Lung microvascular endothelial cell (primary cell): ENCODE results near the gene CCDC14. TPM values are rescaled to one million over a fixed set of nuclear protein-coding genes. Genes with fewer than 3 reads are reported as not detected.
"Not testable (repeated sequence)": the region's sequence is repeated elsewhere in the genome, so short reads cannot be mapped to it uniquely, and the experiment has no call there.

Source experiments
- DNase-seq, 2 donors: peaks; one replicate each; pipeline versions ENCODE4 v3.0.0 to v3.0.0-alpha.2; 2010; ENCODE audit warnings: low read depth in 2 of 2
- total RNA-seq: library from RNA; depleted of rRNA; stranded (reverse); fragments of >200 nt; gene quantifications from 2 replicates; pipeline ENCODE4 v1.2.1, GENCODE V29; 2014

The CCDC14 gene
- total RNA-seq, 1 donor from 2014 or later, result 6.2 TPM

DNA sequence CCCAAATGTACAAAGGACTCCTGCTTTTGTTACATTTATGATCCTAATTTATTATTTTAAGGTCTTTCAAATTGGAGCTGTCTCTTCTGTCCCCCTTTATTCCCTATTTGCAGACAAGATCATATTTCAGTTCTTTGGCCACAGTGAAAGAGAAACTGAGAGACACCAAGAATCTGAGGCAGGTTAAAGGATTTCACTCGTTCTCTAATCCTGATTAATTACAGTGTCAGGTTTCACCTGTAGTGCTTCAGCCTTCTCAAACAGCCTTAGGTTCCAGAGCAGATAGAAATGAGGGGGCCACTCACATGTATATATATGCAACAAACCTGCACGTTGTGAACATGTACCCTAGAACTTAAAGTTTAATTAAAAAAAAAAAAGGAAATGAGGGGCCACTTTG is 6.2 kb upstream of the CCDC14 start:
- DNase-seq, result not testable (repeated sequence)

DNA sequence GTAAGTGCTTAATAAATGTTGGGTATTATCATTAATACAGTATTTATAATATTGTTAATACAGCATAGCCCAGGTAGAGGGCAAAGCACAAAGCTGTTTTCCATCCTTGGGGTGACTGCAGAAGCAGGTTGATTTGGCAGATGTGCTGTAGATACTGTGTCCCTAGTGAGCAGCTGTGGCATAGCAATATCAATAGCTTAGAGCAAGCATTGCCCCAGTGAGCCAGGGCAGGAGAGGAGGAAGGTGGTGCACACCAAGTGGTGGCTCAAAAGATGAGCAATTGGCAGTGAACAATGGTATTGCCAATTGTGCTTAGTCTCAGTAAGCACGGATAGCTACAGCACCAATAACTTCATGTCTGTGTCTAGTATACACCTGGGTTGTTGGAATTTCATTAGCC is 5.8 kb upstream of the CCDC14 start:
- DNase-seq, result not testable (repeated sequence)

DNA sequence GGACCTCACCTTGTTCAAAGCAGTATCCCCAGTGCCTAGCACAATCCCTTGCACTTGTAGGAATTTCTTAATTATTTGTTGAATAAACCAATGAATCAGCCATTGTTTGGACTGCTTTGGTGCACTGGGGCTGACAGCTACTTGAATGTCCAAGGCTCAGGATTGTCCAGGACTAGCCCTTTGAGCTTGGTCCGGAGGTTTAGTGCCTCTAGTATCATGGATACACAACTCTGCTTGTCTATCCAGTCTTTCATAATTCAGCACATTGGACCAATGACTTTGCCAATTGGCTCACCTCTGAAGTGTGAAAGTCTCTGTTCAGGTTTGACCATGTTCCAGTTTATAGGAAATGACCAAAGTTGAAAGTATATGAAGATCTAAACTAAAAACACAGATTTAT is 3.8 kb upstream of the CCDC14 start:
- DNase-seq, result not testable (repeated sequence)

DNA sequence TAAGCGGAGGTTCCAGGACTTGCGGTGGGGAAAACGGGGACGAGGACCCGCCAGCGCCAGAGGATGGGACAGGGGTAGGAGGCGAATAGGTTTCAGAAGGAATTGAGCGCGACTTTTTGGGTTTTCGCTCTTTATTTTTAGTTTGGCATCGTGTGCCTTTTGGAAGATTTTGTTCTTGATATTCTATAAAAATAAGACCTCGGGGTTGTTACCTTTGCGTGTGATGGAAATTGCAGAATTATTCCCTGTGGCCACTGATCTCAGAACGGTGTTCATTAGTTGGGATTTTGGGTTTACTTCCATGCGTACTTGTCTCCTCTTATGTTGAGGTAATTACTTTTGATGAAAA is 453 bp upstream of the CCDC14 start:
- no peak for DNase-seq

DNA sequence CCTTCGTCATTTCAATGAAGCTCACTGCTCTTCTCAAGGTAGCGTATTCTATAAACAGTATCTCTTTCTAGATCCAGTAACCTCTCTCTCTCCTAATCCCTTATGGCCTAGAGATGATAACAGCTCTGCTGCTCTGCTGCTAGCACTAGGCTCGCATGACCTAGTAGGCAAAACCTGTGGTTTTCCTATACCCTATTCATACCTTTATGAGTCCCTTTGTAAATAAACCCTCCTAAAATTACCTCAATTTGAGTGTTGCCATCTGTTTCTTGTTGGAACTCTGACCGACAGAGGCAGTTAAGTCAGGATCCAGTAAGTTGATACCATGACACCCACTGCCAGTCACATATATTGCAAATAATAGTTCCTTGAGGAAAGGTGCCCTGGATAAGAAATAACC is 7.3 kb downstream of the CCDC14 start:
- DNase-seq, result no peak

DNA sequence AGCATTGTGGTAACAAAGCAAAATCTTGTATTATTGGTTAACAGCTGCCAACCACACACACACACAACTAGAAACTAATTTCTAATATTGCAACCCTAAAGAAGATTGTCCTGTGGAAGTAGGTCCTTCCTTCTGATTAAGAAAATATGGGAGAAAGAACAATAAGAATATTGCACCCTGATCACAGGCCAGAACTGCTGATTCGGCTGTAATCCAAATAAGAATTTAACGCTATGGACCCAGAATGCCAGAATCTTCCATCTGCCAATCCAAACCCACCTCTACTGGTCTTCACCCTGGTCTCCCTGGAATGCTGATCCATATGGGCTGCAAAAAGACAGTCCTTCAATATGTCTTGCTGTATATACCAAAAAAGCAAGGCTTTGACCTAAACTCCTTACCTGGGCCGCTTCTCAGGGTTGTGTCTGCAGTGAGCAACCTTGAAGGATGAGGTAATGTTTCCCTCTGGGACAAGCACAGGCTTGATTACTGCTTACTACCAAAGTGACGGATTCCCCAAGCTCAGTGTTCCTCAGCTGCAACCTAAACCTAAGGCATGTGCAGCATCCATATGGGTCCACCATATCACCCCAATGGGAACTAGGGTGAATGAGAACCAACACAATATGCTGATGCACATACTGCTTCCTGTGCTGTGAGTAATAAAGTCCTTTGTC is 8.0 kb downstream of the CCDC14 start:
- no peak for DNase-seq

DNA sequence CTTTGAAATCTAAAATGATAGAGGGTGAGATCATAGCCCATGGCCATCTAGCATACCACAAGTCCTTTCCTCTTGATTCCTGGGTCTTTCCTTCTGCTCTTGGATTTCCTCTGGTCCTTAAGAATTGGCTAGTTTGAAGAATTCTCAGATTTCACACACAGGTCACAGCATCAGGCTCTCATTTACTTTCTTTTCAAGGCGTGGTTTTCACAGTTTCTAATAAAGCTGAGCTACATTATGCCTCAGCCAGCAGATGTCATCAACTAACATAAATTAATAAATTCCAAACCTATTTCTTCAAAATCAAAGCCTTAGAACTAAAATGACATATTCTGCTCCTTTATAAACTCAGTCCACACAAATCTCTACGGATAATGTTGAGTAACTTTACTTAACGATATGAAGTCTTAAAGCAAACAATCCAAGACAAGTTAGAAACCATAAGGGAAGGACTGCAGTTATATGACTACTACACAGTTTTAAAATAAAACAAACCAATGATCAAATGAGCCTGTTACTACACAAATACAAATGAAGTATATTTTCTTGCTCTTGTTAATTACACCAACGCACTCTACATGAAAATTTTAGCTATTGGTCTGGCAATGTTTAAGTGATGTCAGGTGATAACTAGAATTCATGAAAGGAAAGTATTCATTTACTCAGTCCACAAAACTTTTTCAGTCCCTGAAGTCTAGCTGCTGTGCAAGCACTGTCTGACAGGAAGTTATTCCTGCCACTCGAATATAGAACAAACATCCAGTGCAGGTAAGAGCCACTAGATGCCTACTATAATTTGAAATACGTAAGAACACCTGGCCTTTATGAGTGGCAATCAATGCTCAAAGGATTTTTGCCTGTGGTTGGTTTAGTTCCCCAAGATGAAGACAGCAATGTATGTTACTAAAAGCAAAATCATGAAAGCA is 9.2 kb downstream of the CCDC14 start:
- no peak for DNase-seq

DNA sequence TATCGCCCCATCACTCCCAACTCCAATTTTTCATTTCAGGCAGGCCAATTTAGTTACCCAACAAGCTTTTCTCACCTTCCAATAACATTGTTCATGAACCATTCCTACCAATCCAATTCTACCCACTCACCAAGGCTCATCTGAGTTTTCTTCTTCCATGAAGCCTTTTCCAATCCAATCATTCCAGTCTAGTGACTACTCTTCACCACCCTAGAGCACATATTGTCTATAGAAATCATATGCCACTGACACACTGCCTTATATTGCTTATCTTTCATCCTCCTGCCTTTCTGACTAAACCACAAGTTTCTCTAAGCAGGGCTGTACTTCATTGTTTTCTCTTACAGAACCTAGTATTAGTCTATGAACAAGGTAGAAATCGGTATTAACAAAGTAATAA is 11.4 kb downstream of the CCDC14 start:
- no peak for DNase-seq

DNA sequence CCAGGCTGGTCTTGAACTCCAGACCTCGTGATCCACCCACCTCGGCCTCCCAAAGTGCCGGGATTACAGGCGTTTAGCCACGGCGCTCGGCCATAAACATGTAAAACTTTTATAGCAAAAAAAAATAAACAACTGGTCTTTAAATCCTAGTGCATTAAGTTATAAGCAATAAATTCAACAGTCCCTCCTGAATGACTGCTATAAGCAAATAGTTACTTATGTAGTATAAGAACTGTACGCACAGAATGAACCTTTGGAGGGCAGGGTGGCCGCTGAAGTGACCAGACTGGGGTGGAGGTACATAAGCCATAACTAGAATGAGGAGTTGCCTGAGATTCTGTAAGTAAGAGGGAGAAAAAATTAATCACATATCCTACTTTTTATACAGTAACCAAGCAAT is 12.6 kb downstream of the CCDC14 start:
- DNase-seq, result no peak

DNA sequence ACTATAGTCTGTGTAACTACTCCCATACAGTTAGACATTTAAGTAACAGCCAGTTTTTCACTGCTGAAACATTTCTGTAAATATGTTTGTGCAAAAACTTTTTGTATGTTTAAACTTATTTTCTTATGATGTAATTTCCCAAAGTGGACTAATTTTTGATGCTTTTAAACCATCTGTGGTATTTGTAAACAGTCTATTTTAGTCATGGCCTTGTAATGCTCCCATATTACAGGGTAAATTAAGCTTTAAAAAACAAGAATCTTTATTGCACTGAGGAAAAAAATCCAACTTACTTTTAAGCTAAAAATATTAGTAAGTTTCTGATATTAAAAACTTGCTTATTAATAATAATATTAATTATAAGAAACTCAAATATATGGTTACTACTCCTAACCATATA is 13.5 kb downstream of the CCDC14 start:
- no peak for DNase-seq

DNA sequence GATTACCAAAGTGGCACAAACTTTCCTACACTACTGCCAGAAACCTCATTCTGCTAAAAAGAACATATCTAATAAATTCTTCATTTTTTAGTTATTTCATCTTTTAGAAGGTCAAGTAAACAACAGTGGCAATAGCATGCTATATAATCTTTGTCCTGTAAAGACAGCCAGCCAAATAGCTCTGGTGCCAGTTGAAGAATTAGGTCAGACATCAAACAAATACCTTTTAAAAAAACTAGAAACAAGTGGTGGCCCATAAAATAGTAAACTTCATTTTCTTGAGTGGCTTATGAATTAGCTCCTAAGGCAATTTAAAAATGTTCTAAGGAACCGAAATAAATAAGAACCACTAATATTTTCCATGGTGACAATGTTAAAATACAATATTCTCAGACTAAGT is 19.5 kb downstream of the CCDC14 start:
- no peak for DNase-seq

DNA sequence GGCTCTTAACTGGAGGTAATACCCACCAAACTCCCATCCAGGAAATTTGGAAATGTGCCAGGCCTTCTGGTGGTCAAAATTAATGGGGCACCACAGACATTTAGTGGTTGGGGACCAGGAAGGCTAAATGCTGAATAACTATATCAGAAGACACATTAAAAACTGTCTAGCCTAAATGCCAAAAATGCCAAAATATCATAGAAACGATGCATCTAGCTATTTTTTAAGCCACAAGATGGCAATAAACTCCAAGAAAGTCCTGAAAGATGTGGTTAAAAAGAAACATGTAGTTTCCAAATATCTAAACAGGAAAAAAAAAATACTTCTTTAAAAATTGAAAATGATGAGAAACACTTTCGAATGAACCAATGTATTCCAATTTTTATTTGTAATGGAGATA is 19.9 kb downstream of the CCDC14 start:
- no peak for DNase-seq

DNA sequence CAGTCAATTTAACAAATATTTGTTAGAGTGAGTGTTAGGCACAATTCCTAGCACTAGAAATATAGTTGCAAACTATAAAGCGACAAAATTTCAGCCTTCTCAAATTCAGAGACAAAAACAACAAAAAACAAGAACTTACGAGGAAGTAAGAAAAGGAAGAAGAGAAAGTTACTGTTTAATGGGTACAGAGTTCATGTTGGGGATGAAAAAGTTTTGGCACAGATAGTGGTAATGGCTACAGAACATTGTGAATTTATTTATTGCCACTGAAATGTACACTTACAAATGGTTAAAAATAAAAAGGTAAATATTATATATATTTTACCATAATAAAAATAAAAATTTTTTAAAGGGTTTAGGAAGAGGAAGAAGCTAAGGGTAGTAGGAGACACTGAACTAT is 21.3 kb downstream of the CCDC14 start:
- no peak for DNase-seq

DNA sequence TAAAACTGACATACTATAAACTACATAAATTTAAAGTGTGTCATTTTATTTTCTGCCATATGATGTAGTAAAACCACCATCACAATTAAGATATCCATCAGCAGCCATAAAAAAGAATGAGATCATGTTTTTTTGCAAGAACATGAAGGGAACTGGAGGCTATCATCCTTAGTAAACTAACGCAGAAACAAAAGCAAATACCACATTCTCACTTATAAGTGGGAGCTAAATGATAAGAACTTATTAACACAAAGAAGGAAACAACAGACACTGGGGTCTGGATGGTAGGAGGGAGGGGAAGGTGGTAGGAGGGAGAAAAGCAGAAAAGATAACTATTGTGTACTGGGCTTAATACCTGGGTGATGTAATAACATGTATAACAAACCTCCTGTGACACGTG is 24.6 kb downstream of the CCDC14 start:
- DNase-seq, result no peak

DNA sequence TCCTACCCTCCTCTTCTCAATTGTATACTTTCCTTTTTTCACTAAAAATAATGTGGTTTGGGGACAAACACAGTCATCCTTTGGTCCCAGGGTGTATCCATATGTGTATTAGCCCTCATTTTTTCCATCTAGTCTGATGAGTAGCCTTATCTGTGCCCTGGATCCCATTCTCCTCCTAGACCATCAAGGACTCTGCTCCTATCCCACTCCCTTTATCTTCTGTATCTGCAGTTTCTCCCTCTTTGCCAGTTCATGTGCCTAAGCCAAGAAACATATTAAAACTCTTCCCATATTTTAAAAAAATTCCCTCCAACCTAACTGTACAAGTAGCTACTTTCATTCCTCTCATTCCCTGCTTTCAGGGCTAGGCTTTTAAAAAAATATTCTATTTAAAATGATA is 25.2 kb downstream of the CCDC14 start:
- no peak for DNase-seq

DNA sequence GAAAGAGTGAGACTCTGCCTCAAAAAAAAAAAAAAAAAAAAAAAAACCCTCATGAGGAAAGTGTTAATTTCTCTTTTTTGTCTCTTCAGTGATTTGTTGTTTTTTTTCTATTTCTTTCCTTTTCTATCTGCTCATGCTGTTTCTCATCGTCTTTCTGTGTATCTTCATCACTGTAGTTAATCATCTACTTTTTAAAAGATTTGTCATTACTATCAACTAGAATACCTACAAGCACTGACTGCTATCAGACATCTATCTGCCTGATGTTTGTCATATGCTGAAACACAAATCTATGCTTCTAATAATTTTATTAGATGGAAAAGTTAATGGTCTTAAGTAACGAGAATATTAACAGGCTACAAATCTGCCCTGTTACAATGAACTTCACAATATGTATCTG is 26.8 kb downstream of the CCDC14 start:
- DNase-seq, result no peak

DNA sequence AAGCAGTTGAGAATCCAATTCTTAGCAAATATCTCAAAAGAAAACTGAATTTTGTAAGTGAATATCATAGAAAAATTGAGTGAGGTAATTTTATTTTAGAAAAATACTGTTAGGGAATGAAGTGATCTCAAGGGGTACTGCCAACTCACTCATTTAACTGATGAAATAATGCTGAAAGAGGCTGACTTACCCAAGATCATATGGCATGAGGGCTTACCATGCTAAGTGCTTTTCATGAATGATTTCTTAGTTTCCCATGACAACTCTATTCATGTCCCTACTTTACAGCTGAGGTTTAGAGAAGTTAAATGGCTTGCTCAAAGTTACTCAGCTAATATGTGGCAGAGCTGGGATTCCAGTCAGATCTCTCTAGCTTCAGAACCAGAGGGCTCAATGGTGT is 30.6 kb downstream of the CCDC14 start:
- no peak for DNase-seq

DNA sequence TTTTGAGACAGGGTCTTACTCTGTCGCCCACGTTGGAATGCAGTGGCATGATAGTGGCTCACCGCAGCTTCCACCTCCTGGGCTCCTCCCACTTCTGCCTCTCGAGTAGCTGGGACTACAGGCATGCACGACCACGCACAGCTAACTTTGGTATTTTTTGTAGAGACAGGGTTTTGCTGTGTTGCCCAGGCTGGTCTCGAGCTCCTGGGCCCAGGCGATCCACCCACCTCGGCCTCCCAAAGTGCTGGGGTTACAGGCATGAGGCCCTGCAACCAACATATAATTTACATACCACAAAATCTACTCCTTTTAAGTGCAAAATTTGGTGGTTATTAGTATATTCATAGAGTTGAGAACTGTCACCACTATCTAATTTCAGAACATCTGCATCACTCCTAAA is 31.7 kb downstream of the CCDC14 start:
- no peak for DNase-seq

DNA sequence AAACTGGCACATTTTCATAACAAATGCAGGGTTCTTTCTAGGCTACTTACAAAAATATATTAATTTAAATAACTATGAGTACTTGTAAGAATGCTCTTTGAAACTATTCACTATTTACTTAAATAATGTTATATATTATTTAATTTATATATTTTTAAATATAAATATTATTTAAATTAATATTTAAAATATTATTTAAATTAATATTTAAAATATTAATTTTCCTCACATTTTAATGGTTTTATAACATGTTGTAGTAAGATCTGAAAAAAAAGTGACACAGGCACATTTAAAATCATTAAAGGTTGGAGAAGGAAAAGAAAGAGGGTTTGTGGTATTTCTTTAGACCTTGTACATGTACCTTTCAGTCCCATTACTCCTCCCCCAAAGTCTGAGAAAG is 34.6 kb downstream of the CCDC14 start:
- DNase-seq, result no peak

DNA sequence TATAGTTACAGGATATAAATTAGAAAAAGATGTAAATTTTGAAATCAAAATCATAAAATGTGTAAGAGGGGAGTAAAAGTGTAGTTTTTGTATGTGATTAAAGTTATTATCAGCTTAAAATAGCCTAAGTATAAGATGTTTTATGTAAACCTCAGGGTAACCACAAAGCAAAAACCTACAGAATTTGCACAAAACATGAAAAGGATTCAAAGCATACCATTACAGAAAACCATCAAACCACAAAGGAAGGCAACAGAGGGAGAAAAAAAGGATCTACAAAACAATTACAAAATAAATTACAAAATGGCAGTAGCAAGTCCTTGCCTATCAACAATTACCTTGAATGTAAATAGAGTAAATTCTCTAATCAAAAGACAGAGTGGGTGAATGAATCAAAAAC is 40.2 kb downstream of the CCDC14 start:
- DNase-seq, result no peak

DNA sequence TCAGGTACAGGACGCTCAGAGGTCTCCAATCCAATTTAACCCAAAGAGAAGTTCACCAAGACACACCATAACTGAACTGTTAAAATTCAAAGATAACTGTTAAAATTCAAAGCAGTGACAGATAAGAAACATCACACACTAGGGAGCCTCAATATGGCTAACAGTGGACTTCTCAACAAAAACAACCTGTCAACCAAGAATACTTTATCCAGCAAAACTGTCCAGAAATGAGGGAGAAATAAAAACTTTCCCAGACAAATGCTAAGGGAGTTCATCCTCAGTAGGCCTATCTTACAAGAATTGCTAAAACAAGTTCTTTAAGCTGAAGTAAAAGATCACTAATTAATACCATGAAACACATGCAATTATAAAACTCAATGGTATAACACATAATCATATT is 40.6 kb downstream of the CCDC14 start:
- no peak for DNase-seq

DNA sequence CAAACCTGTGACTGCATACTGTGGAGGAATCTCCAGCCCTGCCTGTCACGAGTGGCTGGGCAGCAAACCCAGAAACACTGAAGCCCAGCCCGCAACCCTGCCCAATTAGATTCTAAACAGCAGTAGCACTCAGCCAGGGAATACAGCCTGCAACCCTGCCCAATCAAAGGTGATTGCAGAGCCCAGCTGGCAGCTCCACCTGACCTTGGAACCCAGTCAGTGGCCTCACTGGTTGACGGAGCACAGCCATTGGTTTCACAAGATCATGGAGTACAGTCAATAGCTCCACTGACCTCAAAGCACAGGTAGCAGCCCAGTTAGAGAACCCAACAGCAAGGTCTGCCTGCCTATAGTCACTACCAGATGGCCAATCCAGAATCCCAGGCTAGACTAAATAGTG is 41.7 kb downstream of the CCDC14 start:
- DNase-seq, result no peak

DNA sequence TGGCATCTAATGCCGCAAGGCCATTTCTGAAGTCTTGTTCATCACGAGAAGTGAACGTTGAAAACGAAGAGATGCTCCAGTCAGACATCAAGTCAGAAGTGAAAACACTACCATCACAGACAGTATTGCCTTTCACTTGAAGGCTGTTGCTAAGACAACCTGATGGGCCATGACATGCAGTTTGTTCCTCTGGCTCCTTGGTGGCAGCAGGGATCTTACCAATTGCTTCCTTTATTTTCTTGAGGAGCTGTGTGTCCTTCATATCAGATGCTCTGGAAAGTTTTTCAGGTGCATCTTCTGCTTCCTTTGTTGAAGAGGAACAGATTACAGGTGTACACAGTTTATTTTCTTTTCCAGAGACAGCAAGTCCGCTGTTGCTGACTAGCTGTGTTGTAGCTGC is 46.2 kb downstream of the CCDC14 start:
- DNase-seq, result no peak
